BE2C (cell line): ENCODE measurements around the gene PSTPIP2.
A peak's percentile ranks its signal among the peaks of the same experiment; 100 is the strongest.

Source experiments
- DNase-seq: peaks from one replicate; pipeline ENCODE4 v3.0.0-alpha.2; 2020
- H3K27me3 ChIP-seq: fragments of 250-450 bp; sonication (Bioruptor Pico); 2 replicates; pipeline ENCODE4 v1.5.1; 2020; ENCODE audit warnings: mild to moderate bottlenecking
- H3K36me3 ChIP-seq: fragments of 250-450 bp; sonication (Bioruptor Pico); 2 replicates; pipeline ENCODE4 v1.5.1; 2020; ENCODE audit warnings: mild to moderate bottlenecking
- H3K4me1 ChIP-seq: fragments of 250-450 bp; sonication (Bioruptor Pico); 2 replicates; pipeline ENCODE4 v1.5.1; 2020
- H3K4me3 ChIP-seq: 2 replicates; pipeline ENCODE4 v1.5.1; 2011; ENCODE audit warnings: low read depth, low read length
- H3K9me3 ChIP-seq: fragments of 250-450 bp; sonication (Bioruptor Pico); 2 replicates; pipeline ENCODE4 v1.5.1; 2020
- CTCF ChIP-seq: IDR thresholded peaks from 2 replicates; pipeline ENCODE4 v1.5.1; 2012; ENCODE audit warnings: mild to moderate bottlenecking, low read depth, low read length

The PSTPIP2 gene

GRCh38 chr18:46084431-46084830 lies 12.4 kb upstream of the PSTPIP2 start:
- Histone ChIP-seq H3K4me3 (no peak overlapping the region), H3K9me3 (no peaks in the 10 kb centered on the region), H3K36me3 (peaks cover 52% of the 10 kb centered on the region), H3K27me3 (no peaks in the 10 kb centered on the region), H3K4me1 (no peaks in the 10 kb centered on the region)
- DNase-seq, result no peak
- TF ChIP-seq CTCF, result no peak

GRCh38 chr18:46080156-46080555 lies 8.1 kb upstream of the PSTPIP2 start:
- Histone ChIP-seq H3K4me3 (no peak overlapping the region), H3K9me3 (no peaks in the 10 kb centered on the region), H3K27me3 (no peaks in the 10 kb centered on the region), H3K4me1 (no peaks in the 10 kb centered on the region), H3K36me3 (peaks cover 28% of the 10 kb centered on the region)
- no peak for DNase-seq
- TF ChIP-seq CTCF, result no peak

GRCh38 chr18:46079336-46079735 lies 7.3 kb upstream of the PSTPIP2 start:
- Histone ChIP-seq H3K36me3 (peaks cover 21% of the 10 kb centered on the region), H3K4me1 (no peaks in the 10 kb centered on the region), H3K4me3 (no peak overlapping the region), H3K27me3 (no peaks in the 10 kb centered on the region), H3K9me3 (no peaks in the 10 kb centered on the region)
- no peak for DNase-seq
- TF ChIP-seq CTCF, result no peak

GRCh38 chr18:46073474-46074331 lies 1.6 kb upstream of the PSTPIP2 start:
- TF ChIP-seq CTCF, result peak; percentile 52

GRCh38 chr18:46072959-46073358 lies 899 bp upstream of the PSTPIP2 start:
- Histone ChIP-seq H3K27me3 (peaks cover 15% of the 10 kb centered on the region), H3K9me3 (no peaks in the 10 kb centered on the region), H3K36me3 (peaks cover 2% of the 10 kb centered on the region; the same call in 1 of the 2 replicates), H3K4me3 (no peak overlapping the region), H3K4me1 (no peaks in the 10 kb centered on the region)
- TF ChIP-seq CTCF, result no peak
- no peak for DNase-seq

More at GRCh38 chr18:46073474-46074331, 1.6 kb upstream of the PSTPIP2 start:
- DNase-seq, result peak; percentile 24
- Histone ChIP-seq H3K36me3 (peaks cover 4% of the 10 kb centered on the region; the same call in 1 of the 2 replicates), H3K9me3 (no peaks in the 10 kb centered on the region), H3K4me3 (no peak overlapping the region), H3K4me1 (no peaks in the 10 kb centered on the region), H3K27me3 (peaks cover 15% of the 10 kb centered on the region)

- no peak for TF ChIP-seq CTCF
- H3K9me3 ChIP-seq, result no peaks in the 10 kb centered on the region
- peak overlapping the region; percentile 24 for H3K4me3 ChIP-seq
- H3K27me3 ChIP-seq, result peaks cover 15% of the 10 kb centered on the region
- H3K4me1 ChIP-seq, result no peaks in the 10 kb centered on the region
- no peaks in the 10 kb centered on the region for H3K36me3 ChIP-seq
- DNase-seq, result no peak
These were observed 362 bp upstream of the PSTPIP2 start for GRCh38 chr18:46072376-46072867.
